Activated CD4-positive, alpha-beta memory T cell treated with anti-CD3 and anti-CD28 coated beads for 36 hours (primary cell): ENCODE results near the gene PHF13. TPM values are rescaled to one million over a fixed set of nuclear protein-coding genes. Genes with fewer than 3 reads are reported as not detected.

Experiments
- CTCF ChIA-PET: fragments of 350-600 bp; sonication (Branson Sonifier 250); formaldehyde crosslinking; loops from one replicate; lab custom pipeline; 2021; ENCODE audit warnings: antibody characterized with exemption, inconsistent platforms; lab: Charles Lee
- POLR2A ChIA-PET: fragments of 350-600 bp; sonication (Branson Sonifier 250); formaldehyde crosslinking; loops from one replicate; lab custom pipeline; 2021; ENCODE audit warnings: antibody characterized with exemption; lab: Charles Lee
- DNase-seq: peaks from one replicate; pipeline ENCODE4 v3.0.0-alpha.2; 2020
- H3K27ac Mint-ChIP-seq: one replicate; pipeline ENCODE4 v1.8.0; 2021; ENCODE audit warnings: mixed read lengths
- H3K27me3 Mint-ChIP-seq: one replicate; pipeline ENCODE4 v1.8.0; 2021; ENCODE audit warnings: mixed read lengths
- H3K36me3 Mint-ChIP-seq: one replicate; pipeline ENCODE4 v1.8.0; 2021; ENCODE audit warnings: mixed read lengths
- H3K4me1 Mint-ChIP-seq: one replicate; pipeline ENCODE4 v1.8.0; 2021; ENCODE audit warnings: low read depth, mixed read lengths
- H3K4me3 Mint-ChIP-seq: one replicate; pipeline ENCODE4 v1.8.0; 2021; ENCODE audit warnings: mild to moderate bottlenecking, mixed read lengths
- H3K9me3 Mint-ChIP-seq: one replicate; pipeline ENCODE4 v1.8.0; 2021; ENCODE audit warnings: mixed read lengths
- intact Hi-C: fragments of 100-400 bp; cut with micrococcal nuclease; formaldehyde crosslinking; loops from one replicate; pipeline ENCODE4 v1.15.1; 2023
- total RNA-seq, 2 experiments: library from RNA; stranded (reverse); gene quantifications; one replicate each; pipeline ENCODE4 v1.2.3, GENCODE V29; 2021

Gene PHF13
- total RNA-seq, 2 experiments from 2014 or later, result 16.8 to 16.9 TPM

- peak overlapping the region; percentile 83 for H3K4me3 Mint-ChIP-seq
- H3K27ac Mint-ChIP-seq, result peak overlapping the region; percentile 74
- no peaks in the 10 kb centered on the region for H3K9me3 Mint-ChIP-seq
- no peaks in the 10 kb centered on the region for H3K27me3 Mint-ChIP-seq
- ChIA-PET CTCF (interaction anchor here (0.9 to 1.7 kb wide), 4 partner anchors 10 to 58 kb away, joined by 4 to 7 read pairs (median 4); partner anchors contain the start of genes NOL9 and TAS1R1), POLR2A (interaction anchor here (1.3 to 1.7 kb wide), 2 partner anchors 10 to 11 kb away, joined by 7 to 26 read pairs; partner anchors contain the start of gene KLHL21)
- peaks cover 5% of the 10 kb centered on the region for H3K36me3 Mint-ChIP-seq
- peaks cover 23% of the 10 kb centered on the region for H3K4me1 Mint-ChIP-seq
- DNase-seq, result no peak
- intact Hi-C loops, result loop anchor here (1.0 to 2.0 kb wide), 5 partner anchors 10 to 172 kb away; partner anchors contain the start of genes CAMTA1 and ZBTB48
These were observed 730 bp upstream of the PHF13 start for GRCh38 chr1:6612641-6613360.

- peaks cover 6% of the 10 kb centered on the region for H3K36me3 Mint-ChIP-seq
- intact Hi-C loops, result no loop called here
- peak overlapping the region; percentile 70 for H3K4me3 Mint-ChIP-seq
- DNase-seq, result peak; percentile 68
- ChIA-PET CTCF (interaction anchor here (1.2 kb wide), 1 partner anchor 12 kb away, joined by 3 read pairs; the partner anchor contains the start of gene KLHL21), POLR2A (interaction anchor here (1.3 kb wide), 1 partner anchor 12 kb away, joined by 7 read pairs; the partner anchor contains the start of gene KLHL21)
- H3K27me3 Mint-ChIP-seq, result no peaks in the 10 kb centered on the region
- no peaks in the 10 kb centered on the region for H3K9me3 Mint-ChIP-seq
- H3K27ac Mint-ChIP-seq, result peak overlapping the region; percentile 18
- peaks cover 23% of the 10 kb centered on the region for H3K4me1 Mint-ChIP-seq
These were observed 743 bp downstream of the PHF13 start for GRCh38 chr1:6614019-6614928.

GRCh38 chr1:6614929-6615785 is 1.6 kb downstream of the PHF13 start:
- no peaks in the 10 kb centered on the region for H3K9me3 Mint-ChIP-seq
- DNase-seq, result no peak
- ChIA-PET CTCF (interaction anchor here (1.0 kb wide), 1 partner anchor 61 kb away, joined by 3 read pairs; the partner anchor contains the start of gene NOL9), POLR2A (interaction anchor here (0.7 to 1.4 kb wide), 2 partner anchors 13 to 15 kb away, joined by 3 read pairs; no protein-coding TSS in a partner anchor)
- peaks cover 23% of the 10 kb centered on the region for H3K4me1 Mint-ChIP-seq
- H3K27ac Mint-ChIP-seq, result peak overlapping the region; percentile 67
- H3K36me3 Mint-ChIP-seq, result peaks cover 15% of the 10 kb centered on the region
- no peaks in the 10 kb centered on the region for H3K27me3 Mint-ChIP-seq
- intact Hi-C loops, result no loop called here
- peak overlapping the region; percentile 72 for H3K4me3 Mint-ChIP-seq

GRCh38 chr1:6619045-6619444 is 5.5 kb downstream of the PHF13 start:
- Mint-ChIP-seq H3K27me3 (no peaks in the 10 kb centered on the region), H3K9me3 (no peaks in the 10 kb centered on the region), H3K4me3 (no peak overlapping the region), H3K4me1 (peaks cover 10% of the 10 kb centered on the region), H3K36me3 (peaks cover 28% of the 10 kb centered on the region), H3K27ac (no peak overlapping the region)
- intact Hi-C loops, result no loop called here
- ChIA-PET POLR2A (no interaction called here), CTCF (interaction anchor here (0.6 kb wide), 1 partner anchor 180 kb away, joined by 3 read pairs; no protein-coding TSS in a partner anchor)
- no peak for DNase-seq

- peaks cover 15% of the 10 kb centered on the region for H3K4me1 Mint-ChIP-seq
- peaks cover 30% of the 10 kb centered on the region for H3K36me3 Mint-ChIP-seq
- H3K27me3 Mint-ChIP-seq, result no peaks in the 10 kb centered on the region
- H3K4me3 Mint-ChIP-seq, result no peak overlapping the region
- intact Hi-C loops, result no loop called here
- no peak overlapping the region for H3K27ac Mint-ChIP-seq
- no peak for DNase-seq
- POLR2A ChIA-PET, result interaction anchor here (0.9 kb wide), 2 partner anchors 16 to 19 kb away, joined by 3 read pairs; partner anchors contain the start of gene KLHL21
- CTCF ChIA-PET, result interaction anchor here (0.7 kb wide), 1 partner anchor 24 kb away, joined by 3 read pairs; no protein-coding TSS in a partner anchor
- H3K9me3 Mint-ChIP-seq, result no peaks in the 10 kb centered on the region
These were observed 8.2 kb downstream of the PHF13 start for GRCh38 chr1:6621429-6622391.

GRCh38 chr1:6622396-6623152 is 9.0 kb downstream of the PHF13 start:
- ChIA-PET CTCF (no interaction called here), POLR2A (interaction anchor here (0.5 to 0.9 kb wide), 2 partner anchors 17 to 19 kb away, joined by 3 read pairs; no protein-coding TSS in a partner anchor)
- H3K27ac Mint-ChIP-seq, result no peak overlapping the region
- H3K36me3 Mint-ChIP-seq, result peaks cover 30% of the 10 kb centered on the region
- no peaks in the 10 kb centered on the region for H3K9me3 Mint-ChIP-seq
- no peaks in the 10 kb centered on the region for H3K27me3 Mint-ChIP-seq
- H3K4me1 Mint-ChIP-seq, result peaks cover 21% of the 10 kb centered on the region
- DNase-seq, result no peak
- H3K4me3 Mint-ChIP-seq, result no peak overlapping the region
- intact Hi-C loops, result no loop called here

GRCh38 chr1:6623269-6623965 is 9.9 kb downstream of the PHF13 start:
- H3K9me3 Mint-ChIP-seq, result no peaks in the 10 kb centered on the region
- H3K27me3 Mint-ChIP-seq, result no peaks in the 10 kb centered on the region
- intact Hi-C loops, result no loop called here
- H3K4me1 Mint-ChIP-seq, result peaks cover 25% of the 10 kb centered on the region
- H3K36me3 Mint-ChIP-seq, result peaks cover 29% of the 10 kb centered on the region
- H3K4me3 Mint-ChIP-seq, result no peak overlapping the region
- H3K27ac Mint-ChIP-seq, result no peak overlapping the region
- CTCF ChIA-PET, result interaction anchor here (1.3 kb wide), 1 partner anchor 69 kb away, joined by 5 read pairs; the partner anchor contains the start of gene NOL9
- POLR2A ChIA-PET, result interaction anchor here (0.5 to 1.6 kb wide), 2 partner anchors 20 to 21 kb away, joined by 3 to 7 read pairs; partner anchors contain the start of gene KLHL21
- DNase-seq, result no peak

- intact Hi-C loops, result loop anchor here (1.0 to 5.0 kb wide), 3 partner anchors 12 to 133 kb away; partner anchors contain the start of genes PHF13 and PLEKHG5
- ChIA-PET POLR2A (interaction anchor here (1.2 to 1.6 kb wide), 2 partner anchors 23 to 25 kb away, joined by 4 to 7 read pairs; partner anchors contain the start of gene KLHL21), CTCF (interaction anchor here (0.7 to 1.1 kb wide), 3 partner anchors 20 to 71 kb away, joined by 3 to 4 read pairs (median 3); partner anchors contain the start of gene NOL9)
- Mint-ChIP-seq H3K9me3 (no peaks in the 10 kb centered on the region), H3K4me3 (peak within 1 kb of the TSS; percentile 91), H3K27me3 (no peaks in the 10 kb centered on the region), H3K4me1 (peaks cover 25% of the 10 kb centered on the region), H3K36me3 (peaks cover 27% of the 10 kb centered on the region), H3K27ac (peak within 1 kb of the TSS; percentile 71)
- peak; percentile 93 for DNase-seq
These were observed 11.4 kb downstream of the PHF13 start, which contains the start of gene THAP3 for GRCh38 chr1:6624710-6625583. Gene THAP3, plus strand, starts transcription at chr1:6624868. Its CDS starts 351 bp downstream, at chr1:6625219.
